ENCODE results near the gene AGAP2. TPM values are rescaled to one million over a fixed set of nuclear protein-coding genes. Genes with fewer than 3 reads are reported as not detected.
"Not testable (repeated sequence)": the region's sequence is repeated elsewhere in the genome, so short reads cannot be mapped to it uniquely, and the experiment has no call there.

The AGAP2 gene
- 1.9 and 4.0 TPM in 2 replicates for total RNA-seq (2014; rRNA removed; shearing (Covaris generic))

GRCh38 chr12:57738661-57739237, at the start of gene AGAP2:
Gene AGAP2 (minus strand): TSS chr12:57738742. CDS start chr12:57738246, 496 bp downstream.
- no peak for DNase-seq (ENCODE audit: low spot score)

DNA sequence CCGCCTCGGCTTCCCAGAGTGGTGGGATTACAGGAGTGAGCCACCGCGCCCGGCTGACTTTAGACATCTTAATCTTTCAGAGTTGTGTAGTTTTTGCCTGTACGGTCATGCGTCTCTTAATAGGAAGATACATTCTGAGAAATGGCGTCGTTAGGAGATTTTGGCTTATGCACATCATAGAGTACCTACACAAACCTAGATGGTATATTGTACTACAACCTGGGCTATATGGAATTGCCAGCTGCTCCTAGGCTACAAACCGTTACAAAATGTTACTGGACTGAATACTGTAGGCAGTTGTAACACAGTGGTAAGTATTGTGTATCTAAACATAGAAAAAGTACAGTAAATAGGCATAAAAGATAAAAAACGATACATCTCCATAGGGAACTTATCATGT, 45.3 kb upstream of the AGAP2 start:
- no peak for DNase-seq (ENCODE audit: low spot score)

- no peak for DNase-seq (ENCODE audit: low spot score)
Measured at GRCh38 chr12:57783466-57783801, 44.9 kb upstream of the AGAP2 start.

- peak; percentile 96 for DNase-seq (ENCODE audit: low spot score)
Measured at GRCh38 chr12:57782608-57783465, 44.3 kb upstream of the AGAP2 start, which contains the start of gene TSFM. Gene TSFM (plus strand): TSS chr12:57782787. CDS start chr12:57782802, 15 bp downstream.

DNA sequence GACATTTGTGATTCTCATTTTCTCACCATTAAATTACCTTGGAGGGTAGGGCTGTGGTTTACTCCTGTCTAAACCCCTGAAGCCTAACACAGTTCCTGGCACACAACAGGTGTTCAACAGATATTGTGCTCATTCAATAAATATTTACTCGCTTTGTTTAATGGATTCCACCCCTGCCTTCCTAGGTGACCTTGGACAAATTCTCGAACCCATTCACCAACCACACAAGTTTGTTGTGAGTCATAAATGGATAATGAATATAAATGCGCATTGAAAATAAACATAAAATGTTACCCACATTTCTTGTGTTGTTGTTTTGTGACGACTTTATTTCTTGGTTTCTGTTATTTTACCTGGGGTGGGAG, 43.7 kb upstream of the AGAP2 start:
- DNase-seq (ENCODE audit: low spot score), result no peak

DNA sequence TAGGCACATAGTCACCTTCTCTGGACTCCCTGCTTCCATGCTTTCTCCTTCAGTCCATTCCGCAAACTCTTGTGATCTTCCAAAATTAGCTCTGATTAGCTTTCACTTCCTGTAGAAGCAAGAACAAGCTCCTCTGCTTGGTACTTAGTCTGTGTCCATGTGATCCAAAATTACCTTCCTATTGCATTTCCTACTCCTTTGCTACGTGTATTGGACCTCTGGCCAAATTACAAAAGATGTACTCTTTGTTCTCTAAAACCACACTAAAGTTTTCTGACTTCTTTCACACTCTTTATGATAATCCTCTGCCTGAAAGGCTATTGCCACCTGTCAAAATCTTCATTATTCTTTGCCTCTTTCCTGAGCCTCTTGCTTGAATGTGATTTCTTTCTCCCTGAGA, 43.3 kb upstream of the AGAP2 start:
- no peak for DNase-seq (ENCODE audit: low spot score)

- no peak for DNase-seq (ENCODE audit: low spot score)
Measured at GRCh38 chr12:57781244-57781643, 42.7 kb upstream of the AGAP2 start.

DNA sequence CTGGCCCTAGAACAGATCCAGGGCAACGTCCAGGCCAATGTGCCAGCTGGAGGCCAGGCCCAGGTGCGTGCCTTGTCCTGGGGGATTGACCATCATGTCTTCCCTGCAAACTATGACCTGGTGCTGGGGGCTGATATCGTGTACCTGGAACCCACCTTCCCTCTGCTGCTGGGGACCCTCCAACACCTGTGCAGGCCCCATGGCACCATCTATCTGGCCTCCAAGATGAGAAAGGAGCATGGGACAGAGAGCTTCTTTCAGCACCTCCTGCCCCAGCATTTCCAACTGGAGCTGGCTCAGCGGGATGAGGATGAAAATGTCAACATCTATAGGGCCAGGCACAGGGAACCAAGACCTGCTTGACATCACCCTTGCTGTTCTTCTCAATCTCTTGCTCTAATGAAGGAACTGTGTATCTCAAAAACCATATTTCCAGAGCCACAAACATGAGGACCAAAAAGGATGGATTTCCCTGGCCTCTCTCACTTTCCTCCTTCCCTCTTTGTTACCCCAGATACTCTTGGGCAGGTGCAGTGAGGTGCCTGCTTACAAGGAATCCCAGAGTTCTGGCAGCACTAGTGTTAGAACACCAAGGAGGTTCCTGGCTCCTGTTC, 41.8 kb upstream of the AGAP2 start:
- DNase-seq (ENCODE audit: low spot score), result no peak

GRCh38 chr12:57779736-57780135, 41.2 kb upstream of the AGAP2 start:
- no peak for DNase-seq (ENCODE audit: low spot score)

DNA sequence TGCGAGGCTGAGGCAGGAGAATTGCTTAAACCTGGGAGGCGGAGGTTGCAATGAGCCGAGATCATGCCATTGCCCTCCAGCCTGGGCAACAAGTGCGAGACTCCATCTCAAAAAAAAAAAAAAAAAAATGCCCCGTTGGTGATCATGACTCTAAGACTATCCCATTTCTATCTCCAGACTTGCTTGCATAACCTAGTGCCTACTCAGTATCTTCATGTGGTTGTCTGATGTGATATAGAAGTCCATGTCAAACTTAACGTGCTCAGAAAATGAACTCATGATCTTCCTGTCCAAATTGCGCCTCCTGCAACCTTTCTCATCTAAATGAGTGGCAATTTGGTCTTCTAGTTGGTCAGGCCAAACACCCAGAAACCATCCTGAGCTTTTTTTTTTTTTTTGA, 39.4 kb upstream of the AGAP2 start:
- no peak for DNase-seq (ENCODE audit: low spot score)

DNA sequence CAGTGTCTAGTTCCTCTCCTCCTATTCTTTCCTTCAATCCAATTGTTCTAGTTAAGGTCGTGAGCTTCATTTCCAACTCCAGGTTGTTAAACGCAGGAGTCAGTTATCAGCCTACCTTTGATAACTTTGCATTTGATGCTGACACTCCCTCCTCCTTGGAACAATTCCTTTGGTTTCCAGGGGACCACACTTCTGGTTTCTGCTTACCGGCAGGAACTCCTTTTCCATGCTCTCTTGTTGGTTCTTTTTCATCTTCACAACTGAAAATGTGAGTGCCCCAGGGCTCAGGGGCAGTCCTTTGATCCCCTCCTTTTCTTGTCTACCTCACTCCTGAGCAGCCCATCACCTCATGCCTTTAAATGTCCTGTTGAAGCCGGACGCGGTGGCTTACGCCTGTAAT, 38.8 kb upstream of the AGAP2 start:
- DNase-seq (ENCODE audit: low spot score), result no peak

DNA sequence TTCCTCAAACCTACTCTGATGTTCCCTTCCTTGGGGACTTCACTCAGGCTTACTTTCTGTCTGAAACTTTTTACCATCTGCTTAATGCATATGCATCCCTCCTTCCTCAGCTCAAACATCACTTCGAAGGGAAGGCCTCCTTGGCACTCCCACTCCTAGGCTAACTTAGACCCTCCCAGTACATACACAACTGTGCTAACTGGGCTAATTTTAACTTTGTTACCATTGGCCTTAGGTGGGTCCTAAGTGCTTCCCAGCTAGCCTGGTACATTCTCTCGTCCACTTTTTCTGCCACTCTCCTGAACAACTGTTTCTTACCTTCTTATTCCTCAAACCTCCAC, 37.7 kb upstream of the AGAP2 start:
- no peak for DNase-seq (ENCODE audit: low spot score)

- DNase-seq (ENCODE audit: low spot score), result no peak
Measured at GRCh38 chr12:57775563-57776246, 37.2 kb upstream of the AGAP2 start.

- DNase-seq (ENCODE audit: low spot score), result no peak
Measured at GRCh38 chr12:57775044-57775443, 36.5 kb upstream of the AGAP2 start.

DNA sequence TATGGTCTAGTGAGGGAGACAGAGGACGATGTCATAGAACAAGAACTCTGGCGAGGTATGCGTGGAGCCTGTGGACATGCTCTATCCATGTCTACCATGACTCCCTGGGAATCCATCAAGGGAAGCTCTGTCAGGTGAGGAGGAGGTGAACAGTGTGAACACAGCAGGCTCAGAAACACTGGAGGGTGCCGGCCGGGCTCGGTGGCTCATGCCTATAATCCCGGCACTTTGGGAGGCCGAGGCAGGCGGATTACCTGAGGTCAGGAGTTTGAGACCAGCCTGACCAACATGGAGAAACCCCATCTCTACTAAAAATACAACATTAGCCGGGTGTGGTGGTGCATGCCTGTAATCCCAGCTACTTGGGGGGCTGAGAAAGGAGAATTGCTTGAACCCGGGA, 36.1 kb upstream of the AGAP2 start:
- not testable (repeated sequence) for DNase-seq (ENCODE audit: low spot score)

DNA sequence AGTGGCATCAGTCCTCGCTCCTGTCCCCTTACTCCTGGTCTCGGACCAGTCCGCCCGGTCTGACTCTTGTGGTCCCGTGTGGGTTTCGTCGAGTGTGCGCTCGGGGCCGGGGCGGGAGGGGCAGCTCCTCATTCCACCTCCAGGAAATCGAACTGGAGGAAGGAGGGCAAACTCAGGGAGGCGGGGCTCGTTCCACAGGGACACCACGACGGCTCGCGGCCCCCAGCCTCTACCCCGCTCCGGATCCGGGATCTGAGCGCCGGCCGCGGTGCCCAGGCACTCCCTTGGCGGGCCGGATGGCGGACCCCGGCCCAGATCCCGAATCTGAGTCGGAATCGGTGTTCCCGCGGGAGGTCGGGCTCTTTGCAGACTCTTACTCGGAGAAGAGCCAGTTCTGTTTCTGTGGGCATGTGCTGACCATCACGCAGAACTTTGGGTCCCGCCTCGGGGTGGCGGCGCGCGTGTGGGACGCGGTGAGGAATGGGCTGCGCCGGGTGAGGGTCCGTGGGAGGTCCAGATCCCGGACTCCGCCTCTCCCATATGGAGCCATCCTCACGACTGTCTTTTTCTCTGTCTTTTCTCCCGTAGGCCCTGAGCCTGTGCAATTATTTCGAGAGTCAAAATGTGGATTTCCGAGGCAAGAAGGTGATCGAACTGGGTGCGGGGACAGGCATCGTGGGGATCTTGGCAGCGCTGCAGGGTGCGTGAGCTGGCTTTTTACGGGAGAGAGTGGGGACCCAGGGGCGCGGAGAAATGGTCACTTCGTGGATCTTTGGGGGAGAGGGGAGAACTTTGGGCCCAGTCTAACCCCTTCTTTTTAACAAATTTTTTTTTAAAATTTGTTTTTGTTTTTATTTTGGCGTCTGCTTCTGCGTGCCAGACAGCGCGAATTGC, 34.1 kb upstream of the AGAP2 start, which contains the start of gene EEF1AKMT3:
TSS of gene EEF1AKMT3 (plus strand) at position 186 of the 894 bp plus-strand sequence. CDS start at position 297, 111 bp downstream.
- DNase-seq (ENCODE audit: low spot score), result peak; percentile 7

DNA sequence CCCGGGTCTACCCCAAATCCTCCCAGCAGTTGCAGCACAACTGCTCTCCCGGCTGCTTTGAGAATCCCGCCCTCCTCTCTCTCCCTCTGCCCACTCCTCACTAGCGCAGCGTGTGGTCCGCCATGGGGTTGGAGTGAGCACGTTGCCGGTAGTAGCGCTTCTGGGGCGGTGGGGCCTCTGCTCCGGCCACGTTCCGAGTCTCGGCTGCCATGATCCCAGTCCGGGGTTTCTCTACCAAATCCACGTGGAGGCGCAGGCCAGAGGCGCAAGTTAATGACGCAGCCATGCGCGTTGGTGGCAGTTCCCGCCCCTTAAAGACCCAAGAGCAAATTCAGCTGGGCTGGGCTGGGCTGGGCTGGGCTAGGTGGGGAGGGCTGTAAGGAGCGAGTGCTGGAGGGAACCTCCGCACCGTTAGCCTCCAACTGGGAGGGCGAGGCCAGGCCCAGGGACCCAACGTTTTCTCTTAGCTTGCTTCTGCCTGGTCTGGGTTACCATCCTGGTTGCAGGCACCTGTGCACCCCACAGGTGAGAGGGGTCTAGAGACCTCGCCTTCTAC, 33.4 kb upstream of the AGAP2 start, which contains the start of gene METTL1:
TSS of gene METTL1 (minus strand) at position 233 of the 556 bp plus-strand sequence. CDS start at position 211, 22 bp downstream.
- DNase-seq (ENCODE audit: low spot score), result peak; percentile 98

- peak; percentile 94 for DNase-seq (ENCODE audit: low spot score)
Measured at GRCh38 chr12:57771236-57771872, 32.8 kb upstream of the AGAP2 start.

DNA sequence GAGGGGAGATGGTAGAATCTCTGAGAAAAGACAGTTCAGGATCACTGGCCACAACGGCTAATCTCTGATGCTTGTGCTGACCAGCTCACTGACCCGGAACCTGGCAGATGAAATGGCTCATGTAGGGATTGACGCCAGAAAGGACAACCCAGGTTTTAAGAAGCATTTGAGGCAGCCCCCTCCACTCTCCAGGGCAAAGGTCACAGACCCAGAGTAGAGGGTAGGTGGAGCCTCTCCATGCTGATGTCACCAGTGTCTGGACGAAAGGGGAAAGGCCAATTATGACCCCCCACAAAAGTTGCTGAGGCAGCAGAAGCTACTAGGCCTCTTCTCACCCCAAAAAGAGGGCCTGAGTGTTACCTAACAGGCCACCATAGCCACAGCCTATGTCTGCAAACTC, 32.2 kb upstream of the AGAP2 start:
- no peak for DNase-seq (ENCODE audit: low spot score)

DNA sequence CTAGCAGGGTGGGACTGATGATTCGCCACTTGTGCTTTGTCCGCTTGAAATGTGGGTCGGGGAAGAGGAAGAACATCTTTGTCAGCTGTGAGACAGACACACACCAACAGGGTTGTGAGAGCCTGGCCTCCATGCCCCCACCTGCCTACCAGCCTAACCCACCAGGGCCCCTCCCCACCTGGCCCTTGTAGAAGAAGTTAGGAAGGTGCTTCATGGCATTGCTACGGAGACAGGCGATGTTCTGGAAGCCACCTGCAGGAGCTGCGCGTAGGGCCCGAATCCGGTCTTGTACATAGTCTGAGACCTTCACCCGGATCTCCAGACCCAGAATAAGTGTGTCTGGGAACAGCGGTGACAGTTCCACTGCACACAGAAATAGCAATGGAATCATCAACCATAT, 31.1 kb upstream of the AGAP2 start:
- no peak for DNase-seq (ENCODE audit: low spot score)
